GM13976 (cell line): ENCODE measurements around the gene HMGN4.
A peak's percentile ranks its signal among the peaks of the same experiment; 100 is the strongest.
"Not testable (repeated sequence)": the region's sequence is repeated elsewhere in the genome, so short reads cannot be mapped to it uniquely, and the experiment has no call there.

Experiments used
- DNase-seq: peaks from one replicate; pipeline ENCODE4 v3.0.0; 2012; ENCODE audit warnings: low spot score
- CTCF ChIP-seq: IDR thresholded peaks from 2 replicates; pipeline ENCODE4 v1.5.1; 2012; ENCODE audit warnings: borderline replicate concordance, mild to moderate bottlenecking; ENCODE audit not compliant: insufficient read depth; ENCODE audit errors: extremely low read depth, missing control alignments, control extremely low read depth
- in situ Hi-C: fragments of 300-500 bp; cut with MboI; formaldehyde crosslinking; loops from one replicate; pipeline ENCODE4 v1.12.0; 2022; ENCODE audit warnings: low sequenced_read_pairs, mixed read lengths, inconsistent platforms; ENCODE audit not compliant: unreplicated experiment

The HMGN4 gene

GRCh38 chr6:26538572-26538902 is 371 bp downstream of the HMGN4 start:
- TF ChIP-seq CTCF: no peak
- DNase-seq: no peak
- in situ Hi-C loops: no loop called here

GRCh38 chr6:26539071-26539615 is 977 bp downstream of the HMGN4 start:
- in situ Hi-C loops: no loop called here
- no peak for TF ChIP-seq CTCF
- DNase-seq: no peak

GRCh38 chr6:26541579-26541978 is 3.4 kb downstream of the HMGN4 start:
- TF ChIP-seq CTCF: no peak
- in situ Hi-C loops: no loop called here
- DNase-seq: no peak

GRCh38 chr6:26543953-26544352 is 5.8 kb downstream of the HMGN4 start:
- TF ChIP-seq CTCF: peak; percentile 17
- DNase-seq: peak; percentile 18
- in situ Hi-C loops: no loop called here

GRCh38 chr6:26544473-26544872 is 6.3 kb downstream of the HMGN4 start:
- in situ Hi-C loops: no loop called here
- TF ChIP-seq CTCF: no peak
- DNase-seq: no peak

- TF ChIP-seq CTCF: no peak
- no peak for DNase-seq
- in situ Hi-C loops: no loop called here
Observed at GRCh38 chr6:26545627-26546026, 7.5 kb downstream of the HMGN4 start.

- in situ Hi-C loops, DNase-seq: not testable (repeated sequence)
Observed at GRCh38 chr6:26547363-26547762, 9.2 kb downstream of the HMGN4 start.
